ENCODE measurements around the gene PRKCI.

PRKCI gene

DNA sequence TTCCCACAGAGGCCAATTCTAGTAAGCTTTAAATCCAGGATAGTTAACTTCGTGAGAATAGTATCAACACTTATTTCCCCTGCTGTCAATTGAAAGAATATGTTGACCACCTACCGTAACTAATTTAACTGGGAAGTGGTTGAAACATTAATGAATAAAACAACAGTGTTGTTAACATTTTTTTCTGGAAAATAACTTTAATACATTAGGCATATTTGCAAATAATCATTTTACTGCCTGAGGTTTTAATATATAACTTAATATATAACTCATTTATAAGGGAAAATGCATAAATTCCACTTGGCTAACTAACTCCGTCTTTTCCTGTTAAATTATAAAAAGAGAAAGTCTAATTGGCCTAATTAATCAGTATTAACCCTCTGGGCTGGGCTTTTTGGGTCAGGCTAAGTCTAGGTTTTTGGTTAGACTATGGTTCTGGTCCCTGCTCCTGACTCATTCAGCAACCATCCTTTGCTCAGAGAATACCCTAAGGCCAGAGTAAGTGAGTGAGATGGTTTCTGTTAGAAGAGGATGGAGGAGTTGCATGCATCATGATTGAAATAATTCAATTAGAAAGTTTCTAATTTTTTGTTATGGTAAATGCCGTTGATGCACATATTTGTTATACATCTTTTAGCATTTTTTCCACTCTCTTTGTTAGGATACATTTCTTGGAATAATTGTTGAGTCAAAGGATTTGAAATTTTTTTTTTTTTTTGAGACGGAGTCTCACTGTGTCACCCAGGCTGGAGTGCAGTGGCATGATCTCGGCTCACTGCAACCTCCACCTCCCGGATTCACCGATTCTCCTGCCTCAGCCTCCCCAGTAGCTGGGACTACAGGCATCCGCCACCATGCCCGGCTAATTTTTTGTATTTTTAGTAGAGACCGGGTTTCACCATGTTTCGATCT lies 124.5 kb downstream of the PRKCI start:
- DNase-seq: no peak

DNA sequence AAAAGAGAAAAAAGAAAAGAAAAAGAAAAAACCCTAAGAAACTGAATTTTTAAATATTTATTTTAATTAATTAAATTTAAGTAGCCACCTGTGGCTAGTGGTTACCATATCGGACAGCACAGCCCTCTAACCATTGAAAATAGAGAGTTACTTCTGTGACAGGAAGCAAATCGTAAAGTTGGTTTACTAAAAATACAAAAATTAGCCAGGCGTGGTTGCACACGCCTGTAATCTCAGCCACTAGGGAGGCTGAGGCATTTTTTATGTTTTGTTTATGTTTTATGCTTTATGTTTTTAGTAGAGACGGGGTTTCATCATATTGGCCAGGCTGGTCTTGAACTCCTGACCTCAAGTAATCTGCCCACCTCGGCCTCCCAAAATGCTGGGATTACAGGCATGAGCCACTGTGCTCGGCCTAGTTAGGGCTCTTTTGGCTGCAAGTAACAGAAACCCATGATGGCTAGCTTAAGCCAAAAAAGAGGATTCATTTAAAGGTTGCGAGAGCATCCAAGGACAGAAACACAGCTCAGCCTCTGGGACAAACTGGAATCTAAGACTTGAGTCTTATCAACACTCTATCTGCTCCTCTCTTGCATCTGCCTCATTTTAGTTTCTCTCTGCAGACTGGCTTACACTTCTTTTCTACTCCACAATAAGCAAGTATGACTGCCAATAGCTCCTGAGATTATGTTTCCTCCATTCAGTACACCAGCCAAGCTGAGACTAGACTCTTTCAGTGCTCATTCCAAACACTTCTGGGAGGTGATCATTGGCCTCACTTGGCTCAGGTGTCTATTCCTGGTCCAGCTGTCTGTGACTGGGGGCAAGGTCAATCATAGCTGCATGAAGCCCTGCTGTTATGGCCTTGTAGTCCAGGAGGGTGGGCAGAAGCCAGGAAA lies 128.5 kb downstream of the PRKCI start:
- no peak for DNase-seq

GRCh38 chr3:170352936-170353335 lies 130.7 kb downstream of the PRKCI start:
- no peak for DNase-seq

GRCh38 chr3:170353485-170353884 lies 131.3 kb downstream of the PRKCI start:
- no peak for DNase-seq

GRCh38 chr3:170354760-170355159 lies 132.5 kb downstream of the PRKCI start:
- DNase-seq: no peak

Data from activated T-cell treated with anti-CD3 and anti-CD28 coated beads, Interleukin-2, amount 50 U/mL, for 48 hours (primary cell).